HG03442 (cell line): ENCODE measurements around the gene ELAVL3.
"Not testable (repeated sequence)": the region's sequence is repeated elsewhere in the genome, so short reads cannot be mapped to it uniquely, and the experiment has no call there.

Experiments used
- ATAC-seq: cut with Tn5 transposase; IDR thresholded peaks from one replicate; pipeline ENCODE4 v1.9.1; 2021; ENCODE audit warnings: mild to moderate bottlenecking, moderate library complexity; ENCODE audit not compliant: unreplicated experiment

The ELAVL3 gene

GRCh38 chr19:11414544-11414943 lies 66.3 kb downstream of the ELAVL3 start:
- ATAC-seq = no peak

DNA sequence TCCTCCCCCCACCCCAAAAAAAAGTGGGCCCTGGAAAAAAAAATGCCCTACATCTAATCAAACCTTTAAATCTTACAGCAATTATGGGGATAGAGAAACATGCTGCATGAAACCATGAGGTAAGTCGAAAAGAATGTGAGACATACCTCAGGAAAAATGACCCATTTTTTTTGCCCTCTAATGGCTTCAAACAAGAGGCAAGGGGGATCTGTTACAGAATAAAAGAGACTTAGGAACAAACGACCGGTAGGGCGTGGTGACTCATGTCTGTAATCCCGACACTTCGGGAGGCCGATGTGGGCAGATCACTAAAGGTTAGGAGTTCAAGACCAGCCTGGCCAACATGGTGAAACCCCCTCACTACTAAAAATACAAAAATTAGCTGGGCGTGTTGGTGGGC lies 70.2 kb downstream of the ELAVL3 start:
- ATAC-seq = no peak

DNA sequence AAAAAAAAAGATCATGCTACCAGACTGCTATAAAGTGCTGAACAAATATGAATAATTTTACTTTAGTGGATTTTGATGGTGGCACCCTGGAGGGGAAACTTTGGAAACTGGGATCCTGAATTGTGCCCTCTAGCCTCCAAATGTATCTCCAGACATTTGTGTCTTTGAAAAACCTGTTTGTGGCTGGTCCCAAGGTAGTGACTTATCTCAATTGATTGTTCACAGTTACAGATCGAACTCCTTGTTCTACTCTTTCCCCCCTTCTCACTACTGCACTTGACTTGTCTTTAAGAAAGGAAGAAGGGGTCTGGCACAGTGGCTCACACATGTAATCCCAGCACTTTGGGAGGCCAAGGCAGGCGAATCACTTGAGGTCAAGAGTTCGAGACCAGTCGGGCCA lies 72.3 kb downstream of the ELAVL3 start:
- no peak for ATAC-seq

GRCh38 chr19:11406703-11407236 lies 74.1 kb downstream of the ELAVL3 start:
- not testable (repeated sequence) for ATAC-seq

DNA sequence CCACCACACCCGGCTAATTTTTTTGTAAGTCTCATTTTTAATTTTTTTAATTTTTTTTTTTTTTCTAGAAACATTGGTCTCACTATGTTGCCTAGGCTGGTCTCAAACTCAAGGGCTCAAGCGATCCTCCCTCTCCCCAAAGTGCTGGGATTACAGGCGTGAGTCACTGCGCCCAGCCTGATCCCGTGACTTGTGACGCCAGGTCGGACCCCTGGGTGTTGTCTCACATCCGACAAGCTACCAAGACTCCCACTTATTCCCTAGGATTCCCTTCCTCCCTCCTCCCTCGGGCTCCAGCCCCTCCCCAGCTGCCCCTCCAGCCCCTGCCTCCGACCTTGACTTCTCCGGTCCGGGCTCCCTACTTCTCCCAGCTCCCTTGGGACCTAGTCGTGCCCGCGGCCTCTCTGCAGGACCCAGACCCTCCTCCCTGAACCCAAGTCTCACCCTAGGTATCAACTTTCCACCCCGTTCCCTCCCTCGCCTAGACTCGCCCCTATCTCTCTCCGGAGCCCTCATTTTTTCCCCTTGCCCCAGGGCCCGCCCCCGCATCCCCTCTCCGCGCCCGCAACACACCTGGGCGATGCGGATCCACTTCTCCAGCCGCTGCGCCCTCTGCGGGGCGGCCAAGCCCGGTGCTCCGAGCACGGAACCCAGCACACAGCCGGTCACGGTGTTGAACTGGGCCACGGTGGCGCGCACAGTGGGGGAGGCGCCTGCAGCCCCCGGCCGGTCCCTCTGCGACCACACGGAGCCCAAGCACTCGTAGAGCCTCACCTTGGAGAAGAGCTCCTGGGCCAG lies 74.8 kb downstream of the ELAVL3 start:
- ATAC-seq = no peak

DNA sequence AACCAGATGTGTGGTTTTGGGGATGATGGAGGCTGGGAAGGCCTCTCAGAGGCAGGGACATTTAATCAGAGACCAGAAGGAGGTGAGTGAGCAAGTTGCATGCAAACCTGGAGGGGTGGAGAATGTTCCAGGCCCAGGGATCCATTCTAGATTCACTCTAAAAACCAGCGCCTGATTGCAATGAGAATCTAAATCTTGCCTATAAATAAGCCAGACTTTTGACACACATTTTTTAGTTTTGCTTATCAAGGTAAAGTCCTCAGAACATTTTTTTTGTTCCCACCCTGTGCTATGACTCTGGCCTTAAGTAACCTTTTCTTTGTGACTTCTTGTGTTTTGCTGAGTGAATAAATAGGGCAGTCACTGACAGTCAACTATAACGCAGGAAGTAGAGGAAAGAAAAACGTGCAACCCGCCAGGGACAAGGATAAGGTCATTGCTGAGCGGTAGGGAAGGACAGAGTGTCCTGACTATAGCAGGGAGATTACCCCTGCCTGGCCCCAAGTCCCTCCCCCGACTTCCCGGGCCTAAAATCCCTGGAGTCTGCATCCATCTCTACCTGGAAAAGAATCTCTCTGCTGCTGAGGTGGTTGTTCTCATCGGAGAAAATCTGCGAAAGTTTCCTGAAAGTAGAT lies 76.1 kb downstream of the ELAVL3 start:
- no peak for ATAC-seq

DNA sequence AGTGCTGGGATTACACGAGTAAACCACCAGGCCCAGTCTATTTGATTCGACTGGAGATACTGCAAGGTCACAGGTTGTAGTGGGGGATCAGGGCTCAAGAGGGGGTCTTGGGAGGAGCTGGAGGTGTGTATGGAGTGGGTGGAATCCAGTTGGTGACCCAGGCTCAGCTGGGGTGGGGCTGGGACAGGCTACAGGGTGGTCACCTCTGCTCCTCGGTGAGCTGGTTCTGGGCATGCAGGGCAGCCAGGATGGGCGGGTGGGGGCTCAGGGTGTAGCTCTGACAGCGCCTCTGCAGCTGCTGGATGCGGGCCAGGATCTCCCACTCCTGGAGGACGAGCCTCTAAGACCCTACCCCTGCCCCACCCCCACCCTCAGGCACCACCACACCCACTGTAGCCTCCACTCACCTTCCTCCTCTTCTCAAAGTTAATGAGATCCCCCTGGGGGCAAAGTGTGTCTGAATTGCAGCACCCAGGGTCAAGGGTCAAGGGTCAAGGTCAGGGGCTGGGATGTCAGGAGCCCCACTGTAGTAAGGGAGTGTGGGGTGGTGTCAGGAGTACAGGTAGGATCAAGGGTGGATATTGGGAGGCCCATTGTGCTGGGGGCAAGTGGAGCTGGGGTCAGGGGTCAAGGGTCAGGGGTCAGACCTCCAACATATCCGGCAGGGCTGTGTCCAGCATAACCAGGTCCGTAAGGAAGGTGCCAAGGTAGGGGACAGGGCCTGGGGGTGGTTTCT lies 78.9 kb downstream of the ELAVL3 start:
- no peak for ATAC-seq
